Uterus (tissue), 4 donors: ENCODE data around the gene UACA. TPM values are rescaled to one million over a fixed set of nuclear protein-coding genes. Genes with fewer than 3 reads are reported as not detected.

Source experiments
- DNase-seq, 2 donors: peaks; one replicate each; pipeline ENCODE4 v3.0.0-alpha.2; 2019 to 2020
- H3K27ac ChIP-seq, 2 donors: fragments of 200-600 bp; sonication (generic); 1 replicate in 1 of 2; 2 replicates in 1 of 2; pipeline ENCODE4 v1.5.1; 2016 to 2018
- H3K27me3 ChIP-seq, 2 donors: fragments of 200-600 bp; sonication (generic); one replicate each; pipeline ENCODE4 v1.5.1; 2018 to 2019; ENCODE audit warnings: control low read depth in 1 of 2
- H3K36me3 ChIP-seq, 2 donors: fragments of 200-600 bp; sonication (generic); one replicate each; pipeline ENCODE4 v1.5.1; 2019; ENCODE audit warnings: control low read depth in 1 of 2
- H3K4me1 ChIP-seq, 2 donors: fragments of 200-600 bp; sonication (generic); one replicate each; pipeline ENCODE4 v1.5.1; 2018 to 2019; ENCODE audit warnings: control low read depth in 1 of 2
- H3K4me3 ChIP-seq, 2 donors: fragments of 200-600 bp; sonication (generic); 1 replicate in 1 of 2; 2 replicates in 1 of 2; pipeline ENCODE4 v1.5.1; 2018 to 2019; ENCODE audit warnings: mild to moderate bottlenecking in 1 of 2
- H3K9me3 ChIP-seq, 2 donors: fragments of 200-600 bp; sonication (generic); one replicate each; pipeline ENCODE4 v1.5.1; 2019; ENCODE audit warnings: control low read depth in 1 of 2
- CTCF ChIP-seq, 4 experiments: fragments of 200-600 bp in 2 of 4; fragments of 450-650 bp in 2 of 4; sonication (generic) in 2 of 4; IDR thresholded peaks; one replicate each; pipeline ENCODE4 v1.5.1; 2016 to 2019; ENCODE audit warnings: antibody characterized with exemption in 4 of 4, mild to moderate bottlenecking in 2 of 4, moderate library complexity in 1 of 4
- POLR2A ChIP-seq, 2 donors: fragments of 450-650 bp; IDR thresholded peaks; one replicate each; pipeline ENCODE4 v1.6.1; 2016; ENCODE audit warnings: antibody characterized with exemption in 2 of 2, mild to moderate bottlenecking in 1 of 2, moderate library complexity in 1 of 2
- intact Hi-C: fragments of 100-400 bp; cut with DNase I; formaldehyde crosslinking; loops from one replicate; pipeline ENCODE4 v1.15.1; 2023; ENCODE audit warnings: low total_unique reads
- total RNA-seq, 4 donors: library from RNA; depleted of rRNA in 3 of 4; stranded (reverse); fragments of >200 nt in 3 of 4; gene quantifications; one replicate each; pipeline versions ENCODE4 v1.1.0 to v1.2.4, GENCODE V29; 2014 to 2023
- donor health status: DM: yes; HTN: yes; CAD: no.

The UACA gene
- total RNA-seq, 4 donors from 2014 or later, result 20.9 to 147 (median 60.6) TPM

DNA sequence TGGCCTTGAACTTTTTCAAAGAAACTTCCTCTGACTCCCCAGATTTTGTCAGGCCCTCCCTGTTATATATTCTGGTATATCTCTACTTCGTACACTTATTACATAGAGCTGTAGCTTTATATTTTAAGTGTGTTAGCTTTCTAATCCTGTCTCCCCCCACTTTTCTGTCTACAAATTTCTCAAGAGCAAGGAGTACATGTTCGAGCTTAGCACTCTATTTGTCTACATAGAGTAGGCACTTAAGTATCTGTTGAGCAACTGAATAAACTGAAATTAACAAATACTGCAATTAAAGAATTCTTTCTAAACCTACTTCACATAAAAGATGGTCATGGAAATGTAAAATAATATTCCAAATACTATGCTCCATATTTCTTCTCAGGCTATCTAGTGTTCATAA lies 39.4 kb downstream of the UACA start:
- Histone ChIP-seq H3K9me3 (no peaks in the 10 kb centered on the region), H3K27ac (no peak overlapping the region), H3K4me3 (no peak overlapping the region), H3K36me3 (no peaks in the 10 kb centered on the region), H3K27me3 (no peaks in the 10 kb centered on the region), H3K4me1 (no peaks in the 10 kb centered on the region)
- intact Hi-C loops, result no loop called here
- DNase-seq, result no peak
- no peak for TF ChIP-seq CTCF (IDR thresholded peaks at IDR 0.05)
- no peak for TF ChIP-seq POLR2A (IDR thresholded peaks at IDR 0.05)

- intact Hi-C loops, result no loop called here
- no peak for DNase-seq
- no peak for TF ChIP-seq POLR2A (IDR thresholded peaks at IDR 0.05)
- no peak for TF ChIP-seq CTCF (IDR thresholded peaks at IDR 0.05)
Observed at GRCh38 chr15:70723122-70723422, 40.3 kb downstream of the UACA start.

GRCh38 chr15:70722266-70723121 lies 40.9 kb downstream of the UACA start:
- H3K27ac ChIP-seq, result no peak overlapping the region
- intact Hi-C loops, result no loop called here
- DNase-seq, result no peak
- H3K4me1 ChIP-seq, result no peaks in the 10 kb centered on the region
- TF ChIP-seq POLR2A (IDR thresholded peaks at IDR 0.05), result no peak
- TF ChIP-seq CTCF (IDR thresholded peaks at IDR 0.05), result peak; percentile 69 to 82 (median 72)
- no peaks in the 10 kb centered on the region for H3K9me3 ChIP-seq
- no peaks in the 10 kb centered on the region for H3K27me3 ChIP-seq
- no peaks in the 10 kb centered on the region for H3K36me3 ChIP-seq
- no peak overlapping the region for H3K4me3 ChIP-seq

More at GRCh38 chr15:70723122-70723422, 40.3 kb downstream of the UACA start:
- Histone ChIP-seq H3K36me3 (no peaks in the 10 kb centered on the region), H3K27ac (no peak overlapping the region), H3K27me3 (no peaks in the 10 kb centered on the region), H3K9me3 (no peaks in the 10 kb centered on the region), H3K4me3 (no peak overlapping the region), H3K4me1 (no peaks in the 10 kb centered on the region)

- TF ChIP-seq POLR2A (IDR thresholded peaks at IDR 0.05) (no peak), CTCF (IDR thresholded peaks at IDR 0.05) (no peak)
- no peaks in the 10 kb centered on the region for H3K27me3 ChIP-seq
- no peaks in the 10 kb centered on the region for H3K9me3 ChIP-seq
- no peak overlapping the region for H3K27ac ChIP-seq
- DNase-seq, result no peak
- H3K36me3 ChIP-seq, result no peaks in the 10 kb centered on the region
- no peaks in the 10 kb centered on the region for H3K4me1 ChIP-seq
- intact Hi-C loops, result no loop called here
- no peak overlapping the region for H3K4me3 ChIP-seq
Observed at GRCh38 chr15:70720228-70721016, 42.9 kb downstream of the UACA start.

DNA sequence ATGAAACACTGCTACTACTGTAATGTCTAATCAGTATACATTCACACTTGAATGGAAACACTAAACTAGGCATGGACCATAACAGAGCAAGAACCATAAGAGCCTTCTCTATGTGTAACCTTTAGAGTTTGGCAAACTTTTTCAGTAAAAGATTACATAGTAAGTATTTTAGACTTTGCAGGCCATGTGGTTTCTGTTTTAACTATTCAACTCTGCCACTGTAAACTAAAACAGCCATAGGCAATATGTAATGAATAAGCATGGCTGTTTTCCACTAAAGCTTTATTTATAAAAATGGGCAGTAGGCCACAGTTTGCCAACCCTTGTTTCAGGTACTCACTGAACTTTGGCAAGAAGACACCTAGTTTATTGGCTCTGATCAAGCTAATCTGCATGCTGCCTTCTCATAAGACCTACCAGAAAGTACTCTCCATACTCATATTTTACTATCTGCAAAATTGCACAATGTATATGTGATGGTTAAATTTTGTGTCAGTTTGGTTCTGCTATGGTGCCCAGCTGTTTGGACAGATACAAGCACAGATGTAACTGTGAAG lies 46.0 kb downstream of the UACA start:
- H3K36me3 ChIP-seq, result no peaks in the 10 kb centered on the region
- intact Hi-C loops, result no loop called here
- H3K4me1 ChIP-seq, result no peaks in the 10 kb centered on the region
- TF ChIP-seq CTCF (IDR thresholded peaks at IDR 0.05), result no peak
- TF ChIP-seq POLR2A (IDR thresholded peaks at IDR 0.05), result no peak
- DNase-seq, result no peak
- no peak overlapping the region for H3K4me3 ChIP-seq
- no peaks in the 10 kb centered on the region for H3K9me3 ChIP-seq
- H3K27ac ChIP-seq, result no peak overlapping the region
- no peaks in the 10 kb centered on the region for H3K27me3 ChIP-seq
